Large intestine (tissue), 12 donors: ENCODE measurements around the gene JAKMIP2. TPM values are rescaled to one million over a fixed set of nuclear protein-coding genes. Genes with fewer than 3 reads are reported as not detected.
A peak's percentile ranks its signal among the peaks of the same experiment; 100 is the strongest.
"Not testable (repeated sequence)": the region's sequence is repeated elsewhere in the genome, so short reads cannot be mapped to it uniquely, and the experiment has no call there.

Experiments
- DNase-seq, 2 donors: peaks; one replicate each; pipeline versions ENCODE4 v3.0.0 to v3.0.0-alpha.2; 2013
- H3K27ac ChIP-seq: one replicate; pipeline ENCODE4 v1.5.1; 2013; ENCODE audit warnings: low read length
- H3K27me3 ChIP-seq: 2 replicates; pipeline ENCODE4 v1.6.1; 2013; ENCODE audit warnings: low read length; ENCODE audit not compliant: control insufficient read depth, insufficient read depth
- H3K36me3 ChIP-seq: 2 replicates; pipeline ENCODE4 v1.6.1; 2013; ENCODE audit warnings: low read length; ENCODE audit not compliant: control insufficient read depth, insufficient read depth
- H3K4me1 ChIP-seq: one replicate; pipeline ENCODE4 v1.6.1; 2013; ENCODE audit warnings: low read length; ENCODE audit not compliant: control insufficient read depth, insufficient read depth
- H3K4me3 ChIP-seq: one replicate; pipeline ENCODE4 v1.5.1; 2013; ENCODE audit warnings: low read length
- H3K9me3 ChIP-seq: one replicate; pipeline ENCODE4 v1.6.1; 2013; ENCODE audit warnings: mild to moderate bottlenecking, low read depth, low read length, moderate library complexity; ENCODE audit not compliant: control insufficient read depth
- WGBS: methylation state at CpG from one replicate; pipeline ENCODE4 v1.1.5; 2013; ENCODE audit warnings: low lambda C conversion rate; ENCODE audit not compliant: insufficient coverage; 5-methylcytosine and 5-hydroxymethylcytosine counted together
- long read RNA-seq, 11 donors: transcript quantifications; one replicate each; lab custom pipeline, GENCODE V29; 2026
- polyA plus RNA-seq: library from polyadenylated mRNA; unstranded; fragments of 120-200 nt; gene quantifications from one replicate; pipeline ENCODE4 v1.2.1, GENCODE V29; 2013

JAKMIP2 gene
- polyA plus RNA-seq: 3.1 TPM
- long read RNA-seq, donor 1: 0 reads
- long read RNA-seq, donor 2: 0 reads
- long read RNA-seq, donor 3: 0 reads
- long read RNA-seq, donor 4: 0 reads
- long read RNA-seq, donor 5: 0 reads
- long read RNA-seq, donor 6: 0 reads
- long read RNA-seq, donor 7: 0 reads
- long read RNA-seq, donor 8: 0 reads
- long read RNA-seq, donor 9: 0 reads
- long read RNA-seq, donor 10: 0 reads
- long read RNA-seq, donor 11: 0 reads

DNA sequence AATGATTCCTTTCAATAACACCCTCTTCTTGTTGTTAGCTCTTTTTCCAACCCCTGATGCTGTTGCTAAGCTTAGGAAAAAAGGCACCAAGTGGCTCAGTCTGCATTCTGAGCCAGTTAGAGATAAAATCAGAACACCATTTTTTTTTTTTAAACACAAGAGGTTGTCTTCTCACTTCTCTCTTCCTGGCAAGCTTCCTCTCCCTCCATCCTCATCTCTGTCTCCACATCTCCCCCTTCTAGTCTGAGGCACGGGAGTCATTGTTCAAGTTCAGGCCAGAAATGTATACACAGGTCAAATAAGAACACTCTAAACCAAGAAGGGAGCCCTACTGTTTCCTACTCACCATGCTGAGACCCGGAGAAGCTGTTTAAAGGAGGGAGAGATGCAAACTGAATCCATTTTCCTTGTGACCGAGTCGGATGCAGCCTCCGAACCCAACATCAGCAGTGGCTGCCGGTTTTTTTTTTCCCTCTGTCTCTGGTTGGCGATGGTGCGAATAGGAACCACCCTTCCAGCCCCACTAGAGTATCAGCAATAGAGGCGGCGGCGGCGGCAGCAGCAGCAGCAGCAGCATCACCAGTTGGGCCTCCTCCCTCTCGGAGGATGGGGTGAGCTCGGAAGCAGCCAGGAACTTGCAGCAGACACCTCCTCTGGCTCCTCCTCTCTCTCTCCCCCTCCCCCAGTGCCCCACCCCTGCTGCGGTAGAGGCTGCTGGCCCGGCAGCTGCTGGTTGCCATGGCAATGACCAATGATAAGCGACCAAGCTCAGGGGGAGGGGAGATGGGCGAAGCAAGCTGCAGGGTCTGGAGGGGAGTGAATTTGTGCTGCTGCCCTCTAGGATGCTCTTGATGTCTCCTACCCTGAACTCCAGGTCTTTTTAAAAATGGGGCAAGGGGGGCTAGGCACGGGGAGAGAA is at the start of gene JAKMIP2:
Gene JAKMIP2 (minus strand): TSS at position 619 of the 919 bp plus-strand sequence. CDS start 110,922 bp downstream, outside the sequence.
- Histone ChIP-seq H3K27me3 (peaks cover 8% of the 10 kb centered on the region), H3K4me3 (peak within 1 kb of the TSS; percentile 39), H3K27ac (no peak within 1 kb of the TSS), H3K9me3 (no peaks in the 10 kb centered on the region), H3K36me3 (no peaks in the 10 kb centered on the region), H3K4me1 (no peaks in the 10 kb centered on the region)
- peak; percentile 66 to 73 for DNase-seq
- WGBS: no CpG with 5 or more reads among the region's 19 CpGs

- no CpG with 5 or more reads among the region's 3 CpGs for WGBS
- peak; percentile 85 to 92 for DNase-seq
Observed at GRCh38 chr5:147831465-147831864, 48.9 kb upstream of the JAKMIP2 start, which contains the start of gene SPINK1. Gene SPINK1 (minus strand): TSS chr5:147831671. CDS start chr5:147831577, 94 bp downstream.

GRCh38 chr5:147830035-147830434 is 47.5 kb upstream of the JAKMIP2 start:
- no peak for DNase-seq
- H3K27me3 ChIP-seq: no peaks in the 10 kb centered on the region
- H3K4me1 ChIP-seq: peaks cover 27% of the 10 kb centered on the region
- H3K27ac ChIP-seq: no peak overlapping the region
- H3K9me3 ChIP-seq: no peaks in the 10 kb centered on the region
- H3K4me3 ChIP-seq: peak overlapping the region; percentile 44
- H3K36me3 ChIP-seq: peaks cover 4% of the 10 kb centered on the region

More at GRCh38 chr5:147831465-147831864, 48.9 kb upstream of the JAKMIP2 start, which contains the start of gene SPINK1:
- peak within 1 kb of the TSS; percentile 76 for H3K27ac ChIP-seq
- H3K27me3 ChIP-seq: no peaks in the 10 kb centered on the region
- peaks cover 37% of the 10 kb centered on the region for H3K4me1 ChIP-seq
- peaks cover 4% of the 10 kb centered on the region for H3K36me3 ChIP-seq
- H3K9me3 ChIP-seq: no peaks in the 10 kb centered on the region
- H3K4me3 ChIP-seq: peak within 1 kb of the TSS; percentile 44

- not testable (repeated sequence) for H3K27ac ChIP-seq, DNase-seq, H3K27me3 ChIP-seq, H3K9me3 ChIP-seq, H3K4me3 ChIP-seq, H3K36me3 ChIP-seq
- H3K4me1 ChIP-seq: peaks cover 18% of the 10 kb centered on the region
- WGBS: no CpG with 5 or more reads among the region's 5 CpGs
Observed at GRCh38 chr5:147827017-147827416, 44.5 kb upstream of the JAKMIP2 start.

- Histone ChIP-seq H3K36me3 (peaks cover 13% of the 10 kb centered on the region), H3K4me1 (peaks cover 15% of the 10 kb centered on the region), H3K4me3 (no peak overlapping the region), H3K9me3 (no peaks in the 10 kb centered on the region), H3K27me3 (no peaks in the 10 kb centered on the region), H3K27ac (no peak overlapping the region)
- DNase-seq: no peak
- WGBS: no CpG with 5 or more reads among the region's 2 CpGs
Observed at GRCh38 chr5:147826361-147826760, 43.8 kb upstream of the JAKMIP2 start.

DNA sequence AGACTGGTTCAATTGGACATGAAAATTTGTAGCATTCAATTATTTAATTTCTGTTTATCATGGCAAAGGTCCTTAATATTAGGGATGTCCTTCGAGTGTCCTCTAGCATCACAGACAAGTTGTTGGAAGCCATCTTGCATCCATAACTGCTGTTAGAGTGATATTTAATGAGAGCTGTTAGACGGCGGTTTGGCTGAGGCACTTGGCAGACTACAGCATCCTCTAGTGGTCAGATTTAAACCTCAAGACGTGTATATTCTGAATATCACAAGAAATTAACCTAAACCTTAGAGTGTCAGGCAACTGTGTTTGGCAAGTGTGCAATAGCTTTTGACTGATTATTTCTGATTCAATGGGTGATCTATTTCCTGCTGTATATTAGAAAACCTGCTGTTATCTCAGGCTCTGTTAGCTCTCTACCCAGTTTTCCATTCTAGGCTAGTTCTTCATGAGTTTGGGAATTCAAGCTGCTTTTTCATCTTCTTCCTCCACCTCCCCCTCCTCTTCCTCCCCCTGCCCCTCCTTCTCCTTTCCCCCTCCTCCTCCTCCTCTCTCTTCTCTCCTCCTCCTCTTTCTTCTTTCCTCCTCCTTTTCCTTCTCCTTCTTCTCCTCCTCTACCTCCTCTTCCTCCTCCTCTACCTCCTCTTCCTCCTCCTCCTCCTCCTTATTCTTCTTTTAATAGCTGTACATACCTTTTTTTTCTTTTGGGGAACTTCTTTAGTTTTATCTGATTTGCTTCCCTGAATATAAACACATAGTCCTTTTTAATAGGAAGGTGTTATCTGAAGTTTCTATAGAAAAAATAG is 40.4 kb upstream of the JAKMIP2 start:
- Histone ChIP-seq H3K27me3 (no peaks in the 10 kb centered on the region), H3K36me3 (peaks cover 13% of the 10 kb centered on the region), H3K27ac (peak overlapping the region; percentile 0), H3K4me1 (peaks cover 14% of the 10 kb centered on the region), H3K4me3 (no peak overlapping the region), H3K9me3 (no peaks in the 10 kb centered on the region)
- no CpG with 5 or more reads among the region's 4 CpGs for WGBS
- peak; percentile 48 to 61 for DNase-seq

- H3K27ac ChIP-seq, H3K4me3 ChIP-seq, H3K27me3 ChIP-seq, DNase-seq, H3K9me3 ChIP-seq: not testable (repeated sequence)
- H3K4me1 ChIP-seq: peaks cover 12% of the 10 kb centered on the region
- H3K36me3 ChIP-seq: peaks cover 12% of the 10 kb centered on the region
- WGBS: no CpG with 5 or more reads among the region's 3 CpGs
Observed at GRCh38 chr5:147822222-147822621, 39.7 kb upstream of the JAKMIP2 start.

DNA sequence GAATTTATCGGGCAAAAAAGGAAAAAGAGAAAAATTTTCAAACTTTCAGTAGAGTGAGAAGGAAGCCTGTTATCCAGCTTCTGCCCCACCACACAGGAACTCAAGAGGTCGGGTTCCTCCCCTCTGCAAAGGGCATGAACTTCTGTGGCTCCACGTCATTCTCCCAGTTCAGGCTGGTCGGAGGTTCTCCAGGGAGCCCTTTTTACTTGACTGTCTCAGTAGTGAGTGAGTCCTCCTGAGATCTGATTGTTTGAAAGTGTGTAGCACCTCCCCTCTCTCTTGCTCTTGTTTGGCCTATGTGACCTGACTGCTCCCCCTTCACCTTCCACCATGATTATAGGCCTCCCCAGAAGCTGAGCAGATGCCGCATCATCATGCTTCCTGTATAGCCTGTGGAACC is 39.2 kb upstream of the JAKMIP2 start:
- Histone ChIP-seq H3K9me3 (no peaks in the 10 kb centered on the region), H3K27ac (no peak overlapping the region), H3K4me3 (no peak overlapping the region), H3K4me1 (peaks cover 12% of the 10 kb centered on the region), H3K36me3 (peaks cover 9% of the 10 kb centered on the region), H3K27me3 (no peaks in the 10 kb centered on the region)
- WGBS: 95% methylated on average over 2 of the region's 5 CpGs
- no peak for DNase-seq

- no peak overlapping the region for H3K4me3 ChIP-seq
- H3K27me3 ChIP-seq: no peaks in the 10 kb centered on the region
- no peak overlapping the region for H3K27ac ChIP-seq
- H3K9me3 ChIP-seq: no peaks in the 10 kb centered on the region
- DNase-seq: no peak
- WGBS: 83% methylated on average over 1 of the region's 1 CpG
- peaks cover 12% of the 10 kb centered on the region for H3K4me1 ChIP-seq
- peaks cover 7% of the 10 kb centered on the region for H3K36me3 ChIP-seq
Observed at GRCh38 chr5:147819261-147819770, 36.8 kb upstream of the JAKMIP2 start.

DNA sequence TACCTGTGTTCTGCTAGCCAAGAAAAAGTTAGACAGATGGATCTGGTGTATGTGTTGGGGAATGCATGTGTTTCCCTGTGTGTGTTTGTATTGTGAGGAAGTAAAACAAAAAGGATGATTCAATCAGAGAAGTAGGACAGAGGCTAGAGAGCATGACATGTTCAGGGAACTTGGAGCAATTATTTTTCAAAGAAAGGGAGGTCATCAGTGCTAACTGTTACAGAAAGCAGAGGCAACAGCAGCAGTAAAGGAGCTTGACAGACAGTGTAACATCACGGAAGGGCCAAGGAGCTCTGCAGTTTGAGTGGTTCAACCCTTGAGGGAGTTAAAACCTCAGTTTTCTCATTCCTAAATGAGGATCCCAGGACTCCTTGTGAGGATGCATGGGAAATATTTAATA is 35.8 kb upstream of the JAKMIP2 start:
- DNase-seq: no peak
- Histone ChIP-seq H3K4me3 (no peak overlapping the region), H3K9me3 (no peaks in the 10 kb centered on the region), H3K36me3 (peaks cover 6% of the 10 kb centered on the region), H3K27me3 (no peaks in the 10 kb centered on the region), H3K4me1 (peaks cover 5% of the 10 kb centered on the region), H3K27ac (no peak overlapping the region)
- no CpG with 5 or more reads among the region's 1 CpG for WGBS
